A549 (cell line): ENCODE data around the gene DIP2C.

Experiments
- CTCF ChIP-seq: fragments of >200 bp; sonication (Bioruptor Twin); formaldehyde crosslinking; IDR thresholded peaks from 3 replicates; pipeline ENCODE4 v1.5.1; 2016
- JUN ChIP-seq, 2 experiments: fragments of >200 bp; sonication (Bioruptor Twin); formaldehyde crosslinking; IDR thresholded peaks; 2 replicates in 1 of 2; 3 replicates in 1 of 2; pipeline ENCODE4 v1.6.1; 2016 to 2017
- MAX ChIP-seq: IDR thresholded peaks from 2 replicates; pipeline ENCODE4 v1.6.1; 2012
- NR3C1 ChIP-seq: fragments of >200 bp; sonication (Bioruptor Twin); formaldehyde crosslinking; IDR thresholded peaks from 3 replicates; pipeline ENCODE4 v1.6.1; 2017
- POLR2A ChIP-seq: IDR thresholded peaks from 2 replicates; pipeline ENCODE4 v1.6.1; 2012; ENCODE audit warnings: mild to moderate bottlenecking, low read length
- POLR2AphosphoS2 ChIP-seq: conservative IDR thresholded peaks from 2 replicates; pipeline ENCODE4 v1.6.1; 2012; ENCODE audit warnings: low read length, improper control_type of control experiment, inconsistent platforms
- RCOR1 ChIP-seq: fragments of 150-350 bp; IDR thresholded peaks from 2 replicates; pipeline ENCODE4 v1.6.1; 2014; ENCODE audit warnings: antibody characterized with exemption, low read length, low read depth
- RNF2 ChIP-seq: fragments of 200-600 bp; sonication (generic); IDR thresholded peaks from 2 replicates; pipeline ENCODE4 v1.6.1; 2016; ENCODE audit warnings: low read depth, mild to moderate bottlenecking, antibody characterized with exemption, moderate library complexity, borderline replicate concordance
- SREBF2 ChIP-seq: fragments of 450-650 bp; IDR thresholded peaks from 2 replicates; pipeline ENCODE4 v1.6.1; 2014; ENCODE audit warnings: mild to moderate bottlenecking, moderate library complexity
- ZSCAN20 ChIP-seq: fragments of 250-450 bp; sonication (Bioruptor Pico); IDR thresholded peaks from 2 replicates; pipeline ENCODE4 v1.8.0; 2022; ENCODE audit warnings: mild to moderate bottlenecking, moderate library complexity
- TF ChIP-seq, protein P1 (sequence below): fragments of 250-450 bp; sonication (Bioruptor Pico); IDR thresholded peaks from 2 replicates; pipeline ENCODE4 v1.5.0; 2021; ENCODE audit warnings: mild to moderate bottlenecking, moderate library complexity, borderline replicate concordance
- TF ChIP-seq, protein P2 (sequence below): IDR thresholded peaks from 2 replicates; pipeline ENCODE4 v1.6.1; 2012; ENCODE audit warnings: low read depth, borderline replicate concordance

DNA sequence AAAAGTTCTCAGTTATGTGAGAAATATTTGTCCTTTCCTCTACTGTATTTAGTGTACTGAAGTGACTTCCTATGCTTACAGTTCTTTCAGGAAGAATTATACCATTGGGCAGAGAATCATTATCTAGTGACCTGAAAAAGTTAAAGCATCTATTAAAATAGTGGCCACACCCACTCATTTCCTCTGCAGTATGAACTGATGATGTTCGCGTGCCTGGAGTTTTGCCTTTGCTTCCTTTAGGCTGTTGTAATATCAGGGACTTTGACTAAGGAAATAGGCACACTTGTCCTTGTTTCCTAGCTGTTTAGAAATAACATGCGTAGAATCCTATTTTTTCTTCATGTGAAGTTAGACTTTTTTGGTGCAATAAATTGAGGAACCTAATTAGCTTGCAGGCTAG is 453.6 kb downstream of the DIP2C start:
- TF ChIP-seq SREBF2 (no peak), CTCF (no peak), POLR2AphosphoS2 (no peak), RCOR1 (no peak), JUN (IDR thresholded peaks at IDR 0.05) (no peak), MAX (no peak), RNF2 (no peak), NR3C1 (no peak), POLR2A (no peak), ZSCAN20 (CRISPR knock-in tag) (no peak)
- TF ChIP-seq, protein P1, sequence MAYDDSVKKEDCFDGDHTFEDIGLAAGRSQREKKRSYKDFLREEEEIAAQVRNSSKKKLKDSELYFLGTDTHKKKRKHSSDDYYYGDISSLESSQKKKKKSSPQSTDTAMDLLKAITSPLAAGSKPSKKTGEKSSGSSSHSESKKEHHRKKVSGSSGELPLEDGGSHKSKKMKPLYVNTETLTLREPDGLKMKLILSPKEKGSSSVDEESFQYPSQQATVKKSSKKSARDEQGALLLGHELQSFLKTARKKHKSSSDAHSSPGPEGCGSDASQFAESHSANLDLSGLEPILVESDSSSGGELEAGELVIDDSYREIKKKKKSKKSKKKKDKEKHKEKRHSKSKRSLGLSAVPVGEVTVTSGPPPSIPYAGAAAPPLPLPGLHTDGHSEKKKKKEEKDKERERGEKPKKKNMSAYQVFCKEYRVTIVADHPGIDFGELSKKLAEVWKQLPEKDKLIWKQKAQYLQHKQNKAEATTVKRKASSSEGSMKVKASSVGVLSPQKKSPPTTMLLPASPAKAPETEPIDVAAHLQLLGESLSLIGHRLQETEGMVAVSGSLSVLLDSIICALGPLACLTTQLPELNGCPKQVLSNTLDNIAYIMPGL, result no peak
- TF ChIP-seq, protein P2, sequence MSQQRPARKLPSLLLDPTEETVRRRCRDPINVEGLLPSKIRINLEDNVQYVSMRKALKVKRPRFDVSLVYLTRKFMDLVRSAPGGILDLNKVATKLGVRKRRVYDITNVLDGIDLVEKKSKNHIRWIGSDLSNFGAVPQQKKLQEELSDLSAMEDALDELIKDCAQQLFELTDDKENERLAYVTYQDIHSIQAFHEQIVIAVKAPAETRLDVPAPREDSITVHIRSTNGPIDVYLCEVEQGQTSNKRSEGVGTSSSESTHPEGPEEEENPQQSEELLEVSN, result no peak
